IMR-90 (cell line): ENCODE data around the gene ZNF579.

ENCODE experiments used
- CTCF ChIP-seq: conservative IDR thresholded peaks from 2 replicates; pipeline ENCODE4 v1.5.1; 2012; ENCODE audit warnings: mild to moderate bottlenecking, low read depth, low read length, improper control_type of control experiment
- MAFK ChIP-seq: IDR thresholded peaks from 2 replicates; pipeline ENCODE4 v1.6.1; 2012; ENCODE audit warnings: low read depth, low read length, improper control_type of control experiment
- POLR2A ChIP-seq: IDR thresholded peaks from 2 replicates; pipeline ENCODE4 v1.6.1; 2012; ENCODE audit warnings: mild to moderate bottlenecking, low read depth, low read length

- TF ChIP-seq CTCF (no peak), POLR2A (no peak), MAFK (no peak)
Observed at GRCh38 chr19:55541091-55541490, 39.6 kb downstream of the ZNF579 start.
